HG02885 (cell line): ENCODE results near the gene PRKCH.

Source experiments
- ATAC-seq: cut with Tn5 transposase; IDR thresholded peaks from one replicate; pipeline ENCODE4 v1.9.1; 2021; ENCODE audit warnings: mild to moderate bottlenecking; ENCODE audit not compliant: unreplicated experiment, poor library complexity

Gene PRKCH

DNA sequence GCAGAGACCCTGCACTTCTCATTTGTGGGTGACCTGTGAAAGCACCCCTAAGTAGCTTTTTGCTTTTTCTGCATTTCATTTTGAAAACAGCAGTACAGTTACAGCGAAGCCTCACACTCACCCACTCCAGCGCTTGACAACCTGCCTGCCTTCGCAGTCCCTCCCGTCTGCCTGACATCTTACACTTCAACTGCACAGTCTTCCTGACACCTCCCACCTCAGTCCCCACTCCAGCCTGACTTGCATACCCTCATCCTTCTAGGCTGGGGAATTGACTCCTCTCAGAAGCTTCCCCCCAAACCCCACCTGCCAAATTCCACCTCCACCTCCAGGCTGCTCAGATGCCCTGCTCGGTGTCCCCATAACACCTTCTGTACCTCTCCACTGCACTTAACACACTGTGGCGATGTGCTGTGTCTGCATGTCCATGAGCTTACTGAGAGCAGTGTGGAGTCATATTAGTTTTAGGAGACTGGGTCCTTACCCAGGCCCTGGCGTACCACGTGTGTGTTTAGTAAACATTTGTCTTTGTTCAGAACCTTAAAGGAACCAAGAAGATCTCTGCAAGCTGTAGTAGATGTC is 159.4 kb downstream of the PRKCH start:
- ATAC-seq = no peak

DNA sequence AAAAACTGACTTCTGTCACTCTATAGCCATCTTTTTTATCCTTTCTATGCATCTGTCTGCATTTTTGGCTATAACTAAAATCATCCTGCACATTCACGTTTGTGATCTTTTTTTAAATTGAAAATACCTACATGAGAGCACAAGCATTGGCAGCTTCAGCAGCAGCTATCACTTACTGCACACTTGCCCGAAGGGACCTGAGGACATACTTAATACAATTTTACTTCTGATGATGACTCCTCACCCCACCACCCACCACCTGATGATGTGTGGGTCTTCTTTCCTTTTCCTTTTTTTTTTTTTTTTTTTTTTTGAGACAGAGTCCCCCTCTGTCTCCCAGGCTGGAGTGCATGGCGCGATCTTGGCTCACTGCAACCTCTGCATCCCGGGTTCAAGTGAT is 160.3 kb downstream of the PRKCH start:
- ATAC-seq = no peak

DNA sequence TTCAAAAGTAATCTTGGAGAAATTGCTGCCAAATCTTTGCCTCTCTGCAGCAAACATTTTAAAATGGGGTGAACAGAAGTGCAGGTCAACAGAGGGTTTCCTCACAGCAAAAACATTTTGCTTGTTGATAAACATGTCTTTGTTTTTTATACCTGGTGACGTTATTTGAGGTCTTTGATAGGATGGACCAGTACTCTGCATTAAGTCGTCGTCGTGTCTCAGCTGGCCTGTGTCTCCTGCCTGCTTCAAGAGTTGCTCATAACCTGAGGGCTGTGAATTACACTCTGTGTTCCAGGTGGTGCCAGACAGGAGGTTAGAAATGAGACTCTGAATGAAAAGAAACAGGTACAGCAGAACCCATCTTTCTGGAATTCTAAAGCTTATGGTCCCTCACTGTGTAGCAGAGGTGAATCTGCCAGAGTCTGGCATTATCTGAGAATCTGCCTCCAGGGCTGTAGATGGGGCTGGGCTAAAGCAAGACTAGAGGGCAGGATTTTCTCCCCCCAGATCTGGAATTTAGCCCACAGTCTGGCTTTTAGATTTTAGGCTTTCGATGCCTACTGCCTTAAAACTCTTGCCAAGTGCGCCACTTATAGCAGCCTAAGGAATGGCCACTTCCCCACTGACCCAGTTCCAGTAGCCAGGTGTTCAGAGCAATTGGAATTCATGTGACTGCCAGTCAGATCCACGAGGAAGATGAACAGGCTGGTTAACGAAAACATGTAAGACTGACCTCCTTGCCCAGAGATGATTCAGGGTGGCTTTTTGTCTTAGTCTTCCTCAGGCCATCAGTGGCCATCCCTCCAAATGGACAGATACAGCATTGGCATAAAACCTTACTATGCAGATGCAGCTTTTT is 161.2 kb downstream of the PRKCH start:
- ATAC-seq = no peak

DNA sequence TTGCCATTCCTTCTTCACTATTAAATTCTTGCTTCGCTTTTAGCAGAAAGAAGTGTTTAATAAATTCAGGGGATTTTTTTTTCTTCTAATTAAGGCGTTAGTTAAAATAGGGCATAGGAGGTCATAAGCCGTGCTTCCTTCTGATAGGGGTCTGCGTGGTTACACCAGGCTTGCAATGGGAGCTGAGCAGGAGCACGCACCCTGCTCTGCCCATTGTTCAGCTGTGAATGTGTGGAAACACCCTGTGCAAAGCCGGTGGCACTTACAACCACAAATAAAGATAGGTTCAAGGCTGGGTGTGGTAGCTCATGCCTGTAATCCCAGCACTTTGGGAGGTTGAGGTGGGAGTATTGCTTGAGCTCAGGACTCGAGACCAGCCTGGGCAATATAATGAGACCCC is 162.1 kb downstream of the PRKCH start:
- no peak for ATAC-seq

GRCh38 chr14:61484031-61484430 is 162.7 kb downstream of the PRKCH start:
- no peak for ATAC-seq

GRCh38 chr14:61484826-61485584 is 163.6 kb downstream of the PRKCH start:
- no peak for ATAC-seq

DNA sequence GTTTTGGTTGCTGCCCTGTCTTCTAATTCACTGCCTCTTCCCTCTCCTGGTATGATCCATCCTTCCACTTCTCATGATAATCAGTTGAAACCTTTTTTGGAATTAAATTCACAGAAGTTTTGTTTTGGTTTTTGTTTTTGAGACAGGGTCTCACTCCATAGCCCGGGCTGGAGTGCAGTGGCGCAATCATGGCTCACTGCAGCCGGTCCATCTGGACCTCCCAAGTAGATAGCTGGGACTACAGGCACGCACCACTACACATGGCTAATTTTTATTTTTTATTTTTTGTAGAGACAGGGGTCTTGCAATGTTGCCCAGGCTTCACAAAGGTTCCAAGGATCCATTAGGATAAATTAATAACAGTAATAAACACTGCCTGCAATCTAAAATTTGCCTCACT is 164.3 kb downstream of the PRKCH start:
- no peak for ATAC-seq

GRCh38 chr14:61486930-61487495 is 165.6 kb downstream of the PRKCH start:
- no peak for ATAC-seq

- no peak for ATAC-seq
Observed at GRCh38 chr14:61488417-61489401, 167.3 kb downstream of the PRKCH start.

- no peak for ATAC-seq
Observed at GRCh38 chr14:61489512-61489911, 168.1 kb downstream of the PRKCH start.

DNA sequence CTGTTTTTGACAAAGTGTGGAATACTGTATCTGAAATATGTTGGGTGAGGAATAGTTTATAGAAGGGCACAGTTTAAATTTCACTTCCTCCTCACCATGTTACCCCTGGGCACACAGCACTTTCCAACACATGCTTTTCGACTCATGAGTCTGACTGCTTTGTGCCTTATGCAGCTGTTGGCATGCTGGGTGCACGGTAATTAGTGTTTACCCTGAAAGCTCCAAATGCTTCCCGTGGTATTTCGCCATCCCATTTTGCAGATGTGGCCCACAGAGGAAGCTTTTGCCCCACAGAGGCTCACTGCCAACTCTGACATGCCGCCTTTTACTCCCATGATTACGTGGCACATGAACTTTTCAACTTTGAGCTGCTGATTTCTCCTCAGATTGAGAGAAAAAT is 168.6 kb downstream of the PRKCH start:
- no peak for ATAC-seq

DNA sequence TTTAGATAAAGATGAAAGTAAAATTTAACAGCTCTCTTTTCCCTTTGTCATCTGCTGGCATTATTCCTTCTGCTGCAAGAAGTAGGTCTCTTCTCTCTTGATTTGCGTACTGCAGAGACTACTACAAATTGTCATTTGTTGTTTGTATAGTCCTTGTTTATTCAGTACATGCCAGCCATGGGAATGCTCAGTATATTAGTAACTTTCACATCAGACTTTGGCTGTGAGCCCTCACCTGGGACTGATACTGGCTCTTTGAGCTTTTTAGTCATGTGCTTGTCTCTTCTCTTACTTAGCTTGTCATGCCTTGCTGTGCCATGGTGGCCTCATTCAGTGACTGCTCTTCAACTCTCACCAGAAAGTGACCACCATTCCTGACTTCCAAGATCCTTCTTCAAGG is 169.8 kb downstream of the PRKCH start:
- no peak for ATAC-seq

DNA sequence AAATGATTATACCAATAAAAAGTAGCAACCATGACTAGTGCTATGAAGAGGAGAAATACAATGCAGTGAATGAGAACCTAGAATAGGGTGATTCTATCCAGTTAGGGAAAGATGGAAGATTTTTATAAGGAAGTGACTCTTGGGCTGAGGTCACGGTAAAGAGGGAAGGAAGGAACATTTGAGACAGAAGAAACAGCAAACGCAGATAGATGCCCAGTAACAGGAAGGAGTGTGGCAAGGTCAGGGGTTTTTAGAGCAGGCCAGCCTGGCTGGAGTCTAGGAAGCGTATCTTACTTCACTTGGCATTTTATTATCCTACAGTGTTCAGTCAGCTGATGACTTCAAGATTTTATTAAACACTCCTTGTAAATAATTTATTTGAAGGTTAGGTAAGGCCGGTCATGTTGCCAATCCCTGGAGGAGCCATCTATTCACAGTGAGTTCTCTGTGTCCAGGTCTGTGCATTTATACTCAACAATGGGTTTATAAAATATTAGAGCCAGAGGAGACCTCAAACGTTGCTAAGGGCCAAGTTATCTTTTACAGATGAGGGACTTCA is 170.6 kb downstream of the PRKCH start:
- ATAC-seq = no peak

- ATAC-seq = no peak
Observed at GRCh38 chr14:61492474-61492873, 171.1 kb downstream of the PRKCH start.

- ATAC-seq = no peak
Observed at GRCh38 chr14:61493239-61493638, 171.9 kb downstream of the PRKCH start.

DNA sequence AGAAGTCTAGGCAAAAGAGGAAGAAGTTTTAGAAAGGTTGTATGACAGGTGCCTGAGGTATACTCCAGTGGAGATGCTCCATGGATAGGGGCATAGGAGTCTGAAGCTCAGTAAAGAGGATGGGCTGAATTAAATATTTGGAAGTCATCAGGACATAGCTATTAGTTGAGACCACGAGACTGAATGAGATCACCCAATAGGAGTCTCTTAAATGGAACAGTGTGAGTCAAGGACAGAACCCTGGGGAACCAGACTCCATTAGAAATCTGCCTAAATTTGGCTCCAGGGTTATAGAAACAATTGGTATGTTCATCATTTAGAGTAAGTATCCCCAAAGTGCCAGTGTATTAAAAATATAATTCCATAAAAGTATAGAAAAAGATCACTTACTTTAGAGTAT is 172.6 kb downstream of the PRKCH start:
- ATAC-seq = no peak

DNA sequence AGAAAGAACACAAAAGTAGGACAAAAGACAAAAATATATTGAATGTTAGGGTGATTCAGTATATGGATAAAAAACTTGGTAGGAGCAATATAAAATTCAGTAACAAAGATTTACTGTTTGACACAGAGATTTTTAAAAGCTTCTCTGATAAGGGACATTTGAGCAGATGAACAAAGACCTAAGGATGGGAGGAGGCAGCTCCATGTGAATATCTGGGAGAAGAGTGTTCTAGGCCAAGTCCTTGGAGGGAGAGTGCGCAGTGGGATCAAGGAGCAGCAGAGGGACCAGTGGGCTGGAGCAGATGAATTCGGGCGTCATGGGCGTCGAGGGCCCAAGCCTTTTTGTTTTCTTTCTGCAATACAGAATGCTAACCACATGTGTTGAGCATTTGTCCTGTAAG is 174.4 kb downstream of the PRKCH start:
- no peak for ATAC-seq

- no peak for ATAC-seq
Observed at GRCh38 chr14:61498303-61498702, 176.9 kb downstream of the PRKCH start.

DNA sequence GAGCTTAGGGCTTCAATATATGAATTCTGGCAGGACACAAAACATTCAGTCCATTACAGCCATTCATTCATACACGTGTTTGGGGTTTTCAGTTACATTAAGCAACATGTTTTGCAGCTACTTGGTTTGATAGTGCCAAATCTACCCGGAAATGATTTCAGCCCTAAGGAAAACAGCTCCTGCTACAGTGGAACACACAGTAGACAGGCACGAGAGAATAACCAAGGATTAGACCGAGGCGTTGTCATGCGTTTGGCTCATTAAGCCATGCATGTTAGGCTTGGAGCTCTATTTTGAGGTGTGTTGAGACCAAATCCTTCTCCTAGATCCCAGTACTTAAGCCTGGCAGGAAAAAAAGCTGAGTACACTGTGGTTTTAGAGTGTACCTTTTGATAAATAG is 177.4 kb downstream of the PRKCH start:
- no peak for ATAC-seq

DNA sequence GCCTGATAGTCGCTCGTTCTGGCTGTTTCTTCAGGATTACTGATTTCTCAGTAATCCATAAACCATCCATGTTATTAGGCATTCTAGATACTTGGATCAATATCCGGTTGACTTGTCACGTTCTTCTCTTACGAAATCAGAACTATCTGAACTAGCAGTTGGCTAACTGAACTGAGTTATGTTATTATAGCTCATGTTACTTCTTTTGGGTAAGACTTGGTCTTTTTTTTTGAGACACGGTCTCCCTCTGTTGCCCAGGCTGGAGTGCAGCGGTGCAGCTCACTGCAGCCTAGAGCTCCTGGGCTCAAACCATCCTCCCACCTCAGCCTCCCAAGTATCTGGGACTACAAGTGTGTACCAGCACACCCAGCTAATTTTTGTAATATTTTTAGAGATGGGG is 178.6 kb downstream of the PRKCH start:
- ATAC-seq = no peak
